Activated CD8-positive, alpha-beta T cell treated with anti-CD3 and anti-CD28 coated beads for 36 hours (primary cell): ENCODE data around the gene TLE3. TPM values are rescaled to one million over a fixed set of nuclear protein-coding genes. Genes with fewer than 3 reads are reported as not detected.

Experiments
- ATAC-seq: fragments of 200-7000 bp; cut with Tn5 transposase; one replicate; pipeline ENCODE4 v1.10.0; 2021; ENCODE audit warnings: mild to moderate bottlenecking, moderate library complexity
- CTCF ChIA-PET: fragments of 350-600 bp; sonication (Branson Sonifier 250); formaldehyde crosslinking; loops from one replicate; lab custom pipeline; 2021; ENCODE audit warnings: antibody characterized with exemption; lab: Charles Lee
- POLR2A ChIA-PET: fragments of 350-600 bp; sonication (Branson Sonifier 250); formaldehyde crosslinking; loops from one replicate; lab custom pipeline; 2021; ENCODE audit warnings: antibody characterized with exemption; lab: Charles Lee
- DNase-seq: peaks from one replicate; pipeline ENCODE4 v3.0.0-alpha.2; 2020
- H3K27ac Mint-ChIP-seq: one replicate; pipeline ENCODE4 v1.8.0; 2021; ENCODE audit warnings: mild to moderate bottlenecking, mixed read lengths
- H3K27me3 Mint-ChIP-seq: one replicate; pipeline ENCODE4 v1.8.0; 2021; ENCODE audit warnings: mixed read lengths
- H3K36me3 Mint-ChIP-seq: one replicate; pipeline ENCODE4 v1.8.0; 2021; ENCODE audit warnings: low read depth, mixed read lengths
- H3K4me1 Mint-ChIP-seq: one replicate; pipeline ENCODE4 v1.8.0; 2021; ENCODE audit warnings: low read depth, mixed read lengths
- H3K4me3 Mint-ChIP-seq: one replicate; pipeline ENCODE4 v1.8.0; 2021; ENCODE audit warnings: mild to moderate bottlenecking, moderate library complexity, mixed read lengths
- H3K9me3 Mint-ChIP-seq: one replicate; pipeline ENCODE4 v1.8.0; 2021; ENCODE audit warnings: mixed read lengths
- CTCF ChIP-seq: fragments of 200-600 bp; IDR thresholded peaks from one replicate; pipeline ENCODE4 v1.8.0; 2022; ENCODE audit warnings: antibody characterized with exemption, mild to moderate bottlenecking
- intact Hi-C: fragments of 100-400 bp; cut with micrococcal nuclease; formaldehyde crosslinking; loops from one replicate; pipeline ENCODE4 v1.10.0; 2022
- total RNA-seq, 2 experiments: library from RNA; stranded (reverse); gene quantifications; one replicate each; pipeline ENCODE4 v1.2.3, GENCODE V29; 2021

Gene TLE3
- total RNA-seq, 2 experiments from 2014 or later = 48.4 to 64.2 TPM

DNA sequence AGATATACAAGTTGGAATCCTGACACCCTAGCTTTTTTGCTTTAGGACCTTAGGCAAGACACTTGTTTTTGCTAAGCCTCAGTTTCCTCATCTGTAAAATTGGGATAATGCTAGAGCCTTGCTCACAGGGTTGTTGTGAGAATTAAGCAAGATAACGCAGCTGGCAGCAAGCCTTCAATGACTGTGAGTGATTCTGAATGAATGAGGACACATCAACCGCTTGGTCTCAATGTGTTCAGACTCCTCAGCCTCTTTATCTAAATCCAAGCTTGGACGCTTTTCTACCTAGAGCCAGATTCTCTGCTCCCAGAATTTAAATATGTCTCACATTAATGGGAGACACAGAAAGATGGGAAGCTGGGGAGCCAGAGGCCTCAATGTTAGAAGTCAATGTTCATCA, 11.8 kb upstream of the TLE3 start:
- Mint-ChIP-seq H3K4me1 (no peaks in the 10 kb centered on the region), H3K9me3 (no peaks in the 10 kb centered on the region), H3K4me3 (no peak overlapping the region), H3K27ac (no peak overlapping the region), H3K27me3 (no peaks in the 10 kb centered on the region), H3K36me3 (no peaks in the 10 kb centered on the region)
- ATAC-seq (no peak), DNase-seq (no peak)
- intact Hi-C loops = no loop called here
- ChIA-PET CTCF (interaction anchor here (0.6 to 1.3 kb wide), 3 partner anchors 9 to 581 kb away, joined by 3 to 5 read pairs (median 3); no protein-coding TSS in a partner anchor), POLR2A (interaction anchor here (1.2 kb wide), 1 partner anchor 10 kb away, joined by 4 read pairs; no protein-coding TSS in a partner anchor)
- no peak for TF ChIP-seq CTCF

GRCh38 chr15:70103880-70104626, 6.3 kb upstream of the TLE3 start:
- DNase-seq = no peak
- no peak overlapping the region for H3K27ac Mint-ChIP-seq
- H3K4me1 Mint-ChIP-seq = peaks cover 14% of the 10 kb centered on the region
- POLR2A ChIA-PET = interaction anchor here (0.6 kb wide), 1 partner anchor 38 kb away, joined by 3 read pairs; no protein-coding TSS in a partner anchor
- TF ChIP-seq CTCF = no peak
- H3K27me3 Mint-ChIP-seq = peaks cover 8% of the 10 kb centered on the region
- H3K36me3 Mint-ChIP-seq = no peaks in the 10 kb centered on the region
- intact Hi-C loops = loop anchor here (5.0 kb wide), 1 partner anchor 383 kb away; no protein-coding TSS in a partner anchor
- ATAC-seq = no peak
- no peak overlapping the region for H3K4me3 Mint-ChIP-seq
- CTCF ChIA-PET = interaction anchor here (1.2 to 1.6 kb wide), 3 partner anchors 12 to 384 kb away, joined by 3 to 7 read pairs (median 3); no protein-coding TSS in a partner anchor
- H3K9me3 Mint-ChIP-seq = no peaks in the 10 kb centered on the region

DNA sequence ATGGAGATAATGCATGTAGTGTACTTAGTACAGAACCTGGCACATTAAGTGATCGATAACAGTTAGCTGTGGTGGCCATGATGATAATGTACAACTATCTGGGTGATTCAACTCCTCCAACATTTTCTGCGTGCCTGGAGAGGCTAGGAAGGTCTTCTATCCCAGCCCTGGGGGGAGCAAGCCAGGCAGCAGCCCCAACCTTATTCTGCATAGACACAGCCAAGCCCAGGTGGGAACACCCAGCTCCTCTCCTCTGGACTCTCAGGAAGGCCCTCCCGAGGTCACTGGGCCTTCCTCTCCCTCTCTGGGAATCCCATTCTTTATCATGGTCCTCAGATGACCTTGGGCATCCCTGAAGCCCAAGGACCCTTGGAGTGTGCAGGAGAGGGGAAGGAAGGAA, 5.1 kb upstream of the TLE3 start:
- ATAC-seq (no peak), DNase-seq (no peak)
- peaks cover 8% of the 10 kb centered on the region for H3K27me3 Mint-ChIP-seq
- ChIA-PET POLR2A (interaction anchor here (0.8 kb wide), 1 partner anchor 146 kb away, joined by 3 read pairs; no protein-coding TSS in a partner anchor), CTCF (interaction anchor here (1.0 to 3.8 kb wide), 5 partner anchors 11 to 386 kb away, joined by 3 to 14 read pairs (median 3); no protein-coding TSS in a partner anchor)
- no peak for TF ChIP-seq CTCF
- no peak overlapping the region for H3K4me3 Mint-ChIP-seq
- no peaks in the 10 kb centered on the region for H3K36me3 Mint-ChIP-seq
- H3K4me1 Mint-ChIP-seq = peaks cover 16% of the 10 kb centered on the region
- intact Hi-C loops = loop anchor here (5.0 kb wide), 1 partner anchor 384 kb away; no protein-coding TSS in a partner anchor
- no peaks in the 10 kb centered on the region for H3K9me3 Mint-ChIP-seq
- no peak overlapping the region for H3K27ac Mint-ChIP-seq

GRCh38 chr15:70101459-70102113, 3.9 kb upstream of the TLE3 start:
- Mint-ChIP-seq H3K9me3 (no peaks in the 10 kb centered on the region), H3K4me3 (no peak overlapping the region), H3K27ac (no peak overlapping the region), H3K27me3 (peaks cover 8% of the 10 kb centered on the region), H3K36me3 (peaks cover 1% of the 10 kb centered on the region), H3K4me1 (peaks cover 16% of the 10 kb centered on the region)
- intact Hi-C loops = loop anchor here (5.0 kb wide), 1 partner anchor 386 kb away; no protein-coding TSS in a partner anchor
- no peak for ATAC-seq
- TF ChIP-seq CTCF = no peak
- CTCF ChIA-PET = interaction anchor here (1.1 to 3.8 kb wide), 9 partner anchors 8 to 385 kb away, joined by 3 to 14 read pairs (median 5); no protein-coding TSS in a partner anchor
- POLR2A ChIA-PET = interaction anchor here (0.9 to 3.0 kb wide), 2 partner anchors 40 to 376 kb away, joined by 3 to 16 read pairs; no protein-coding TSS in a partner anchor
- no peak for DNase-seq
